Measurements from ENCODE around the gene PNLDC1.
"Not testable (repeated sequence)": the region's sequence is repeated elsewhere in the genome, so short reads cannot be mapped to it uniquely, and the experiment has no call there.

The PNLDC1 gene

DNA sequence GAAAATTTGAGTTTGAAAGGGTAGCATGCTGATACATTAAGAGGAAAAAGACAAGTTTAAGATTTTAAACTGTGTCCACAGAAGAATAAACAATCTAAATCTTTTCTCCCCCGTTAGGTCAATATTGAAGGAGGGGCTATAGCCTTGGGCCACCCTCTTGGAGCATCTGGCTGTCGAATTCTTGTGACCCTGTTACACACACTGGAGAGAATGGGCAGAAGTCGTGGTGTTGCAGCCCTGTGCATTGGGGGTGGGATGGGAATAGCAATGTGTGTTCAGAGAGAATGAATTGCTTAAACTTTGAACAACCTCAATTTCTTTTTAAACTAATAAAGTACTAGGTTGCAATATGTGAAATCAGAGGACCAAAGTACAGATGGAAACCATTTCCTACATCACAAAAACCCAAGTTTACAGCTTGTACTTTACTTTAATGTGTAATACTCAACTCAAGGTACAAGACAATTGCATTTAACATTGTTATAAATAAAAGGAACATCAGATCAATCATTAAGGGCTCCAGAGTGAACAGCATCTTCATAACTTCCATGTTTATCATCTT lies 21.5 kb upstream of the PNLDC1 start:
- no peak for DNase-seq (ENCODE audit: low read depth in 2 of 2)

DNA sequence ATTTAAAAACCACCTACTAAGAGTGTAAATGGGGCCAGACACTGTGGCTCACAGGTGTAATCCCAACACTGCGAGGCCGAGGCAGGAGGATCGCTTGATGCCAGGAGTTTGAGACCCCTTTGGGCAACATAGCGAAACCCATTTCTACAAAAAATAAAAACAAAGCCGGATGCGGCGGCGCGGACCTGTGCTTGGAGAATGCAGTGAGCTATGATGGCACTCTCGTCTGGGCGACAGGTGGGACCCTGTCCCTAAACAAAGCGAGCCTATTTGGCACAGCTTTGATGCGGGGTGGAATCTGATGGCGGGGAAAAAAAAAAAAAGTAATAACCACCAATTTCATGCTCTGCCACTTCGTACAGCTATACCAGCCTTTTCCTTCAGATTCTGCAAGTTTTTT lies 11.8 kb upstream of the PNLDC1 start:
- DNase-seq (ENCODE audit: low read depth in 2 of 2), result no peak

DNA sequence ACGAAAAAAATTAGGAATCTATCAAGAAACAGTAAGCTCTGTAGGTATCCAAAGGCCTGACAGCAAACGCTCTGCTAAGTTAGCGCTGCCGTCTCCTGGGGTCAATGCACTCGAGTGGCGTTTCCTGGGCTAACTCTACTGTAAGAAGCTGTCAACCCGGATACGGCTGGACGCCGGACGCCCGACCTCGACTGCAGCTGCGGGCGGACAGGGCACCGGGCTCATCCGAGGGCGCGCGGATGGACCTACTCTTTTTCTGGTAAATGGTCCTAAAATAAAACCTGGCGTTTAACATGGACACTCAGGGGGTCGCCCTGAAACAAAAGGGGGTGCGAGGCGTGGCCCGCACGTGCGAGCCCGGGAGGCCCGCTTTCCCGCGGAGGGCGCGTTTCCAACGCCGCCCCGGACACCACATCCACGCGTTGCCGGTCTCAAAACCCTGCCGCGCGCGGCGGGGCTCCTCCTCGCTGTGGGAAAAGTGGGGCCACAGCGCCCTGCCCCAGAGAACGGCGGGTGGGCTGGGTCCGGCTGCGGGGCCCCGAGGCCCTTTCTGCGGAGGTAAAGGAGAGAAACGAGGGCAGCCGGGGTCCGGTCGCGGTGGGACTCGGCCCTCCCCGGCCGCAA lies 11.2 kb upstream of the PNLDC1 start:
- no peak for DNase-seq (ENCODE audit: low read depth in 2 of 2)

DNA sequence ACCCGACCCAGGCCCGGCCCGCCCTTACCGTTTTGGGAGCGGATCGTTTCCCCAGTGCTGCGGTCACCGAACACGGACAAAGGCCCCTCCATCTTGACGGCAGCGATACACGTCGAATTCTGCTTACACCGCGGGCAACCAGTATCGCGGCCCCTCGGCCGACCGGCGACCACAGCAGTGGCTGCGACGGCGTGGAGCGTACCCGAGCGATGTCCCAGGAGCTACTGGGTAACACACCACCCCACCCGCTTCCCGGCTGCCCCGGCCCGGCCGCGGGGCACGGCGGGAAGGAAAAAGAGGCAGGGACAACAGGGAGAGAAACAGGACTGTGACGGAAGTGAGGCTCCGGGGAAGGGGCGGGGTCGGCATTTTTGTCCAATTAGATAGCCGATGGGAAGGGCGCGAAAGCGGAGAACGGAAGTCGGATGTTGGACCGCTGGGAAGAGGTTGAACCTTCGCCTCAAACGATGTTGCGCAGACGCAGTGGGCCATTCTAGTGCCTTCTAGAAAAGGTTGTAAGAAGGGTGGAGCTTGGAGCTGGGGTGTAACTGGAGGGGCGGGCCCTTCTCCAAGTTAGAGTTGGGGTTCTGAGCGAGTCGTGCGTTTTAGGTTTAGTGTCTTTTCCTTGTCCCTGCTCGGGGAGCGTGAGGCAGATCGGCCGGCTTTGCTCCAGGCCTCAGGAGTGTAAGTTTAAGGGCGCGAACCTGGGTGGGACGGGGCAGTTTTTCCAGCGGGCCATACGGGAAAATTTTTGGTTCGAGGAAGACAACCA lies 10.5 kb upstream of the PNLDC1 start, which contains the start of gene TCP1:
Gene TCP1 (minus strand): TSS at position 226 of the 772 bp plus-strand sequence. CDS start 134 bp downstream, at position 92.
- DNase-seq (ENCODE audit: low read depth in 2 of 2), result peak; percentile 99

DNA sequence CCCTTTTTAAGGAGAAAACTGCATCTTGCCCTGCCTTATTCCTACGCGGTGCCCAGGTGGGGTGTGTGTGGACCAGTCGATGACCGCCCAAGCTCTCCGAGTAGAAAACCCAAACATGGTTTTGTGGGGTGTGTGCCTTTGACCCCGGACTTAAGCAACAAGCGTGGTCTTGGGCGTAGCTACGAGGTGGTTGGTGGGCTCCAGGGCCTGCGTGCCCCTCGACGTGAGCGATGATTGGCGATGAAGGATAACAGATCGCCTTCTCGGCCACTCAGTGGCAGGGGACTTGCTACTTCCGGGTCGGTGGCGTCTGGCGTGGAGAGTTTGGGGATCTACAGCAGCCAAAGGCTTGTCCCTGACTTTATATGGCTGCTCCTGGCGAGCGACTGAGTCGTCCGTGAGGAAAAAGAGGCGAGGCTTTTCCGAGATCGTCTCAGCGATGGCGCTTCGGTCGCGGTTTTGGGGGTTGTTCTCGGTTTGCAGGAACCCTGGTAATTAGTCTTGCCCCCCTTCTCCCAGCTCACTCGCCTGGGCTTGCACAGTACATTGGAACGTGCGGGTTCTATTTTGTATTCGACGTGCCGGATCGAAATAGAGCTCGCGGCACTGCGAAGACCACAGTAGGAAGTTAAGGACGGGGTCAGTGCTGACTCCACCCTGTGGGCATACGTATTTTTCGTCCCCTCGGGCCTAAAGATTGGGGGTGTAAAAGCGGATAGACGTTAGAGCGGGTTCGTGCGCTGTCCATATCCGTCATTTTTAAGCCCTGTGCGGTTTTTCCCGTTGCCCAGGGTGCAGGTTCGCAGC lies 9.7 kb upstream of the PNLDC1 start, which contains the start of gene MRPL18:
Gene MRPL18 (plus strand): TSS at position 319 of the 807 bp plus-strand sequence. CDS start 121 bp downstream, at position 440.
- DNase-seq (ENCODE audit: low read depth in 2 of 2), result peak; percentile 76 to 85

DNA sequence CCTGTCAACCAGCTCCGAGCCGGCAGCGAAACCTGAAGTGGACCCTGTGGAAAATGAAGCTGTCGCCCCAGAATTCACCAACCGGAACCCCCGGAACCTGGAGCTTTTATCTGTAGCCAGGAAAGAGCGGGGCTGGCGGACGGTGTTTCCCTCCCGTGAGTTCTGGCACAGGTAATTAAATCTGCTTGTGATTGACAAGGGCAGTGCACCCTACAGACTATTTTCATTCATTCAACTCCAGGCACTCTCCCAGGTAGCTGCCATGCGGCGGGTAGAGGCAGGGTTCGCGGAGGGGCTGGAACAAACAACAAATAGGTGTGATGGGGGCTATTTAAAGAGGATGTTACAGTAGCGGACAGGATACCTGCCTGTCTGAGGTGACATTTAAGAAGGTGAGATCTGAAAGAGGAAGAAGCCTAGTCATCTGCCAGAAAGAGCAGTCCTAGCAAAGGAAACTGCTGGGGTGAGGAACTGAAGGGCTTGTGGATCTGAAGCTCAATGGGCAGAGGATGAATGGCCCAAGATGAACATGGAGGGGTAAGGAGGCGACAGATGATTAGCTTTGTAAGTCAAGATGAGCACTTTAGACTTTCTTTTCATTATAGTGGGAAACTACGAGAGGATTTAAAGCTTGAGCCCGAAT lies 9.0 kb upstream of the PNLDC1 start:
- DNase-seq (ENCODE audit: low read depth in 2 of 2), result no peak

DNA sequence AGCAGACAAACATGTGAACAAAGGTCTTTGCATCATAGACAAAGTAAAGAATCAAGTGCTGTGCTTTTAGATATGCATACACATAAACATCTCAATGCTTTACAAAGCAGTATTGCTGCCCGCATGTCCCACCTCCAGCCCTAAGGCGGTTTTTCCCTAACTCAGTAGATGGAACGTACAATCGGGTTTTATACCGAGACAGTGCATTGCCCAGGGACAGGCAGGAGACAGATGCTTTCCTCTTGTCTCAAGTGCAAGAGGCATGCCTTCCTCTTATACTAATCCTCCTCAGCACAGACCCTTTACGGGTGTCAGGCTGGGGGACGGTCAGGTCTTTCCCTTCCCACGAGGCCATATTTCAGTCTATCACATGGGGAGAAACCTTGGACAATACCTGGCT lies 5.1 kb upstream of the PNLDC1 start:
- not testable (repeated sequence) for DNase-seq (ENCODE audit: low read depth in 2 of 2)

DNA sequence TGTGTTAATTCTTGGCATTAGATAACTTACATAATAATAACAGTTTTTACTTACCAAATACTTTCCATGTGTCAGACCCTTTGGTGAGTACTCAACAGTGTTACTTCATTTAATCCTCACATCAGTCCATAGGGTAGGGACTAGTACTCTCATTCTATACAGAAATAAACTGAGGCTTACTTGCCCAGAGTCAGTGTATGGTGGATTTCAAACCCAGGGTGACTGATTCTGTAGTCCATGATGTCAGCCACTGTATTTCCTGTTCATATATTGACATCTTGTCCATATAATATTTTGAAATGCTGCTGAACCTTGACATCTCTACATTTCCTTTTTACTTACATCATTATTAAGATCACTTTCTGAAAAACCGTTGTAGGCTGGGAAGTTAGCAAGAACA lies 2.5 kb upstream of the PNLDC1 start:
- DNase-seq (ENCODE audit: low read depth in 2 of 2), result no peak

DNA sequence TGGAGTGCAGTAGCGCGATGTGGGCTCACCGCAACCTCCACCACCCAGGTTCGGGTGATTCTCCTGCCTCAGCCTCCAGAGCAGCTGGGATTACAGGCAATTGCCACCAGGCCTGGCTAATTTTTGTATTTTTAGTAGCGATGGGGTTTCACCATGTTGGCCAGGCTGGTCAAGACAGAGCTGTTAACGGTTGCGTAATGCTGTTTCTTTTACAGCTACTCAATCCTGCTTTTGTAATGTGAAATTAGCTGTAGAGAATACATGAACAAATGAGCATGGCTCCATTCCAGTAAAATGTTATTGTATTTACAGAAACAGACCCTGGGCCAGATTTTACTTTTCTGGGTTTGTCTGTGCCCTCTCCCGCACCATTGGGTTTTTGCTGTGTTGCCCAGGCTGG lies 1.9 kb downstream of the PNLDC1 start:
- no peak for DNase-seq (ENCODE audit: low read depth in 2 of 2)

DNA sequence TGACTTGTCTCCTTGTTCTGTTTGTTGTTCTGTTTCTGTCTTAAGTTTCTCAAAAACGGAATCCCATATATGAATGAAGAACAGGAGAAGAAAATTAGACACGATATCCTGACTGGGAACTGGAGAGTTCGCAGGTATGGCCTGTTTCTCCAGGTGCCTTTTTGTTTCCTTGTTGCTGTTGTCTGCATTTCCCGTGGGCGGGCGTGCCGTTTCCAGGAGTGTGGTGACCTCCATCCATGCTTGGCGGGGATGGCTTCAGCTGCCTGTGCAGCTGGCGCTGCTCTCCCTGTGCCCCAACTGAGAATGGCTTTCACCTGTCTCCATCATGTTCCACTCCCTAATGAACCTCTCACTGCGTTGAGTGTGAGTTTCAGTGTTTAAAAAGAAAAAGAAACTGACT lies 4.4 kb downstream of the PNLDC1 start:
- no peak for DNase-seq (ENCODE audit: low read depth in 2 of 2)

DNA sequence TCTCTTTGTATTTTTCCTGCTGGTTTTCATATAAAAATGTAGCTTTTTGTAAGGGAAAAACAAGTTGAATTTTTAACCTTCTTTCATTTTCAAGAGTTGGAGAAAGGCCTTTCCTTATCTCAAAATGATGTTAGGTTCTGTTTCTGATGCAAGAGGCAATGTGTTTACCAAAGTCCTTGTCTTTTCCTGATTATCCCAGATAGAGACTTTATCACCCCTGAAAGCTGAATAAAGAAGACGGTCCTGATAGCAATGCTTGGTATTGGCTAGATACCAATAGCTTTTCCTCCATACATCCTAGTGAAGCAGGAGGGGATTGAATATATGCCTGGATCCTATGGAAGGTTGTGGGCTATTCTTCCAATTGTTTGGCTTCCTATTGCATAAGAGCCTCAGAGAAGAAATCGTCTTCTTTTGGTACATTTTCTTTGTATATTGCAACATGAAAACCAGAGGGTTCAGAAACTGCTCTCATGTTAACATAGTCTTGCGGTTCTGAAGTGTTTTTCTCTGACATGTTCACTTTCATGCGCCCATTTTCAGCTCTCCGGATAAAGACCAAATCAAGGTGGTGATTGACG lies 5.5 kb downstream of the PNLDC1 start:
- no peak for DNase-seq (ENCODE audit: low read depth in 2 of 2)

DNA sequence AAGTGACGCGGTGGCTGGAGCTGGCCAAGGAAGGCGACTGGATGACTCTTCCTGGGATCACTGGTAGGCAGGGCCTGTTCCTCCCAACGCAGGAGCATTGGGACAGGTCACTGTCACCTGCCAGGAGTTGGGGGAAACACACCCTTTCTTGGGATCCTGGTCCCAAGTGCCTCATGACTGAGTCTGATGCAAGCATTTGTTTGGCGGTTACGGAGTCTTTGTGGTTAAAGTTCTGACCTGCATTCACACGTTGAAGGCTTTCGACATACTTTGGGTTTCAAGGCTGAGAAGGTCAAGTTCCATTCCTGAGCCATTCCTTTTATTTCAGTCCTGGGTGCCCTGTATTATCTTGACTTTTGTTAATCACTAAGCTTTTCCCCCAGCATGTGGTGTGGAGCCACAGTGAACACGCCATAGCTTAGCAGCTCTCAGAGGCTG lies 6.0 kb downstream of the PNLDC1 start:
- no peak for DNase-seq (ENCODE audit: low read depth in 2 of 2)

DNA sequence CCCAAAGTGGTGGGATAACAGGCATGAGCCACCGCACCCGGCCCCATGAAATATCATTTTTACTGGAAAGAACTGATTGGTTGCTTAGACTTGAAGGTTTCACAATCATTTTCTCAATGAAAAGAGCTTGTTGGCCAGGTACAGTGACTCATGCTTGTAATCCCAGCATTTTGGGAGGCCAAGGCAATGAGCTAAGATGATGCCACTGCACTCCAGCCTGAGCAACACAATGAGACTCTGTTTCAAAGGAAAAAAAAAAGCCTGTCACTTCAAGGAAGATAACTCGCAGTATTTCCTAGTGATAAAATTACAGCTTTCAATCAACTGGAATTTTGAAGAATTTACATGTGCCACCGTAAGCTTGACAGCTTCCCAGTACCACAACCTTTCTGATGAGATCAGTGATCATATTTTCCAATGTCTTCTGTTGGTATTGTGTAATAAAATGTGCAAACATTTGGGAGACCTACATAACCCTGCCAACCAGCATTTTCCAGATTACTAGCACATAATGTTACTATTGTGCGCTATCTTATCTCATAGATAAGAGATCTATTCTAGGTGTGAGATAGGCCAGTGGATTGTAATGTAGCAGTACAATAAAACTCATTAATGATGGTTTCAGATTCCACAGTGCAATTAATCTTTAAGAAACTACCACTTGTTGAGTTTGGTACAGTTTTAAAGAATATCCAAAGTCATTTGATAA lies 7.2 kb downstream of the PNLDC1 start:
- no peak for DNase-seq (ENCODE audit: low read depth in 2 of 2)

DNA sequence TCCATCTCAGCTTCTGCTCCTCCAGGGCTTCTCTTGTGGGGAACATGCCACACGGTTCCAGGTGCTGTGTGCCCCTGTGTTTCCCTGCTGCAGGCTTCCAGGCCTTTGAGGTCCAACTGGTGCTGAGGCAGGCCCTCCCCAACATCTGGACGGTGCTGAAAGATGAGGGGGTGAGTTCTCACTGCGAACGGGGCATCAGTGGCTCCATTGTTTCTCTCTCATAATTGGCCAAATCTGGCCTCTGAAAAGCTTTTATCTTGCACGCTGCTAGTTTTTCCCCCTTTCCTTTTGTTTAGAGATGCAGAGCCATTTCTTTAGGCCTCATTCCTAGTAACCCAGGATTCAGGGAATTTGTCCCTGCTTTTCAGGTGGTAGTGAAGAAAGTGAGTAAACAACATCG lies 8.6 kb downstream of the PNLDC1 start:
- no peak for DNase-seq (ENCODE audit: low read depth in 2 of 2)

DNA sequence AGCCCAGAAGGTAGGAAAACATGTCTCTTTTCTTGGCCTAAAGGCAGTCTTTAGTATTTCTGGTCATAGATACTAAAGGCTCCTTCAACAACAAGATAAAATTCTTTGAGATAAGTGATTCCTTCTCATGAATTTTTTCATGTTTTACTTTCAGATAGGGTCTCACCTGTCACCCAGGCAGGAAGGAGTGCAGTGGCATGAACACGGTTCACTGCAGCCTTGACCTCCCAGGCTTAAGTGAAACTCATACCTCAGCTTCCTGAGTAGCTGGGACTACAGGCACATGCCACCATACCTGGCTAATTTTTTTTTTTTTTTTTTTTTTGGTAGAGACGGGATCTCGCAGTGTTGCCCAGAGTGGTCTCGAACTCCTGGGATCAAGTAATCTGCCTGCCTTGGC lies 9.1 kb downstream of the PNLDC1 start:
- no peak for DNase-seq (ENCODE audit: low read depth in 2 of 2)

DNA sequence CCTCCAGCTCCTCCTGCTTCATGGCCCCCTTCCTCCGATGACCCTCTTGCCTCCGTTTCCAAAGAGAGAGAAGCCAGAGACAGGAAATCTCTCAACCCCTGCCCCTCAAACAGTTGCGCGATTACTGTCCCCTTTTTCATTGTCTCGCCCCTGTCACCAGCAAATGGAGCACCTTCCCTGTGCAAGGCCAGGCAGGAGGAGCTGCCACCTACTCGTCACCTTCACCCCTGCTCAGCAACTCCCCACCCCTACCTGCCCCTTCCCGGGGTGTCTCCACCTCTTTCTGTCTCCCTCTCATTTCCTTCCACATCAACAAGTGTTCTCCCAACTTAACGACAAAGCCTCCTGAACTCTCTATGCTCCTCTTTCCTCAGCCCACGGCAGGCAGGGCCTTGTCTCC lies 13.7 kb downstream of the PNLDC1 start:
- DNase-seq (ENCODE audit: low read depth in 2 of 2), result no peak

DNA sequence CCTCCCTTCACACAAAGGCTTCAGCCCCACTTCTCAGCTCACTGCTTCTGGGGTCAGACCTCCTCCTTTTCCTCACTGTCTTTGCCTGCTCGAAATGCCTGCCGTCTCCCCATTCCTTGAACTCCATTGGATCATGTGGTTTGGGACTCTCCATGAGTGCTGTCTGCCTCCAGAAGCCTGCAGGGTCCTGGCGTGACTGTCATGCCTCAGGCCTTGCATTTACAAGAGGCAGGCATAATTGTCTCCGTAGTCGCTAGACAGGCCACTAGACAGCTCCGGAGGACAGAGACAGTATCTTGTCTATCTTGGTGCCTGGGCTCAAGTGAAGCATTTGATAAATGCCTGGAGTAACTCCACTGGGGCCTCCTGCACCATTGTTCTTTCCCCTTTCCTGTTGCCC lies 15.3 kb downstream of the PNLDC1 start:
- DNase-seq (ENCODE audit: low read depth in 2 of 2), result no peak

DNA sequence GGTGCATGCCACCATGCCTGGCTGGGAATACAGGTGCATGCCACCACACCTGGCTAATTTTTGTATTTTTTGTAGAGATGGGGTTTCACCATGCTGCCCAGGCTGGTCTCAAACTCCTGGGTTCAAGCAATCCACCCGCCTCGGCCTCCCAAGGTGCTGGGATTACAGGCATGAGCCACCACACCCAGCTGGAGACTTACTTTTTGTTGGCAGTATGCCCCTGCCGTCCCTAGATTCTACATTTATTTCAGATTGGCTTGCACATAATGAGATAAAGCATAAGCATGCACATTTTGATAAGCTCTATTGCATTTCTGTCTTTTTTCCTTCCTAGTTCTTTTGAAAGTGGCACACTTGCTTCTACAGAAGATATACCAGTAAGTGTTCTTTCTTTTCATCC lies 16.7 kb downstream of the PNLDC1 start:
- DNase-seq (ENCODE audit: low read depth in 2 of 2), result not testable (repeated sequence)

DNA sequence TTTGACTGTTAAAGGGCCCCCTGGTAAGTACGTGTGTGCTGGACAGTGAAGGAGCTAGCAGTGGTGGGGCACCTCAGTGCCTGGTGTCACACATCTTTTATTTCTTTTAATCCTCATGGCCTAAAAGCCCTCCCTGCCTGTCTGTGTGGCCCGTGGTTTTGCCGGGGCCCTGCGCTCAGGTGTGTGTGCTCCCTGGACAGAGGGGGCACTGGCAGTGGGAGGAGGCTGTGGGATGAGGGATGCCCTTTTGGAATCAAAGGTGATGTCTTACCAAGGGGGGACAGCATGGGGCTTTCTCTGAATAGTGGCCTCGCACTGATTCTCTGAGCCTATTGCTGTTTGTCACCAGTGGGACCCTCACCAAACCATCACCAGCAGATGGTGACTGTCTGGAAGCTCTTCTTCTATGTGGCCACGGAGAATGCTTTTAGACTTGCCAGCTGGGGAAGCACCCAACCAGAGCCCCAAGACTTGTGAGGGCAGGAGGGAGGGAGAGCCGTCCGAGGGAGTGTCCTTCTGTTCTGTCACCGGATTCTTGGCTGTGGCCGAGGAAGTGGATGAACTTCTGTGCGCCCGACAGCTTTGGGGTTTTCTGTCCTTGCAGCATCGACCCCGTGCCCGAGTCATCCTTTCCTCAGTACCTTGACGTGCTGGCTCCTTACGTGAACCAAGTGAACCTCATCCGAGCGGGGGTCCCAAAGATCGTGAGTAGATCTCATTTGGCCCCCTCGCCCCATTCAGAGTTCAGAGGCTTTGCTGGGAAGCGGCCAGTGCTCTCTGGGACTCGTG lies 18.1 kb downstream of the PNLDC1 start:
- no peak for DNase-seq (ENCODE audit: low read depth in 2 of 2)

DNA sequence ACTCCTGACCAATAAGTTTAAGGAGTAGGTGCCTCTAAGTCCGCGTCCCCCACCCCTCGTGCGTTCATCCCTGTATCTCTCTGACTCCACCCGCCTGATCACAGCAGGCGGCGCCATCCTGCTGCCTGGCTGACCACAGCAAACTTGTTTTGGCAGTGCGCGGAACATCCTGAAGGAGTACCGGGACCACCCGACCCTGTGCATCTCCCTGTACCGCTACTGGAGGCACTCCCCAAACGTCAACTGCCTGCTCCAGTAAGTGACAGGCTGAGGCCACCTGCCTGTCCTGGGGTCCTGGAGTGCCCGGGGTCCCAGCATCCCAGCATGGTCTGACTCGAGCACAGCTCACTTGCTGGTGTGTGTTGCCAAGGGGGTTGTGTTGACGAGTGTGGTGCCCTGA lies 19.0 kb downstream of the PNLDC1 start:
- DNase-seq (ENCODE audit: low read depth in 2 of 2), result no peak

Data from stimulated activated CD4-positive, alpha-beta T cell treated with anti-CD3 and anti-CD28 coated beads, Interleukin-12 subunit alpha, Interleukin-12 subunit beta, amount 100 ng/mL, for 24 hours (primary cell).